Testis (tissue), 5 donors: ENCODE measurements around the gene ZKSCAN3. TPM values are rescaled to one million over a fixed set of nuclear protein-coding genes. Genes with fewer than 3 reads are reported as not detected.
"Not testable (repeated sequence)": the region's sequence is repeated elsewhere in the genome, so short reads cannot be mapped to it uniquely, and the experiment has no call there.

ENCODE experiments used
- DNase-seq: peaks from one replicate; pipeline ENCODE4 v3.0.0-alpha.2; 2019
- H3K27ac ChIP-seq, 2 donors: fragments of 200-600 bp; sonication (generic); one replicate each; pipeline ENCODE4 v1.5.1; 2019
- H3K27me3 ChIP-seq: fragments of 200-600 bp; sonication (generic); one replicate; pipeline ENCODE4 v1.5.1; 2019
- H3K36me3 ChIP-seq: fragments of 200-600 bp; sonication (generic); one replicate; pipeline ENCODE4 v1.5.1; 2017; ENCODE audit warnings: low read depth; ENCODE audit errors: missing control alignments
- H3K4me1 ChIP-seq: fragments of 200-600 bp; sonication (generic); one replicate; pipeline ENCODE4 v1.5.1; 2019
- H3K4me3 ChIP-seq, 2 donors: fragments of 200-600 bp; sonication (generic); one replicate each; pipeline ENCODE4 v1.5.1; 2017 to 2019
- H3K9me3 ChIP-seq: fragments of 200-600 bp; sonication (generic); one replicate; pipeline ENCODE4 v1.5.1; 2017
- CTCF ChIP-seq, 3 experiments: fragments of 450-650 bp in 2 of 3; fragments of 200-600 bp in 1 of 3; sonication (generic) in 1 of 3; IDR thresholded peaks; one replicate each; pipeline ENCODE4 v1.5.1; 2016 to 2019; ENCODE audit warnings: antibody characterized with exemption in 3 of 3, mild to moderate bottlenecking in 2 of 3, moderate library complexity in 1 of 3
- POLR2A ChIP-seq: fragments of 450-650 bp; IDR thresholded peaks from one replicate; pipeline ENCODE4 v1.6.1; 2017; ENCODE audit warnings: antibody characterized with exemption, mild to moderate bottlenecking, moderate library complexity
- WGBS, 2 donors: methylation state at CpG; one replicate each; pipeline ENCODE4 v1.1.5; 2018; 5-methylcytosine and 5-hydroxymethylcytosine counted together
- intact Hi-C: fragments of 100-400 bp; cut with DNase I; formaldehyde crosslinking; loops from one replicate; pipeline ENCODE4 v1.15.1; 2023; ENCODE audit warnings: low total_unique reads
- long read RNA-seq, 2 donors: transcript quantifications; one replicate each; lab custom pipeline, GENCODE V29; 2026
- polyA plus RNA-seq: library from polyadenylated mRNA; stranded (reverse); fragments of 350-450 nt; fragmentation: Illumina TruSeq; extraction: RNeasy Lipid Tissue Mini Kit (QIAGEN cat#74804); gene quantifications from one replicate; pipeline ENCODE4 v1.2.3, GENCODE V29; 2014; ENCODE audit warnings: low read depth, low replicate concordance; ENCODE audit not compliant: insufficient read depth
- total RNA-seq, 2 donors: library from RNA; depleted of rRNA; stranded (reverse); fragments of >200 nt; gene quantifications; one replicate each; pipeline ENCODE4 v1.2.3, GENCODE V29; 2016

Gene ZKSCAN3
- 1 to 10 TPM; 8.1 to 8.3 TPM for total RNA-seq
- 5.4 TPM for polyA plus RNA-seq
- long read RNA-seq, donor 1 = 0 reads
- long read RNA-seq, donor 2 = 0 reads

GRCh38 chr6:28349892-28350737 lies at the start of gene ZKSCAN3:
Gene ZKSCAN3, plus strand, starts transcription at chr6:28349947. Its CDS starts 9,640 bp downstream, at chr6:28359587.
- Histone ChIP-seq H3K9me3 (no peaks in the 10 kb centered on the region), H3K27me3 (no peaks in the 10 kb centered on the region), H3K4me3 (peak within 1 kb of the TSS; percentile 65 to 78), H3K27ac (peak within 1 kb of the TSS; percentile 3 to 56), H3K36me3 (no peaks in the 10 kb centered on the region), H3K4me1 (peaks cover 15% of the 10 kb centered on the region)
- peak; percentile 94 for DNase-seq
- 1 to 4% methylated on average over 12 to 30 of the region's 30 CpGs for WGBS, 2 donors
- TF ChIP-seq POLR2A (no peak), CTCF (IDR thresholded peaks at IDR 0.05) (no peak)
- intact Hi-C loops = no loop called here

GRCh38 chr6:28303570-28303969 lies 46.2 kb upstream of the ZKSCAN3 start:
- TF ChIP-seq CTCF (IDR thresholded peaks at IDR 0.05) = no peak
- H3K9me3 ChIP-seq = no peaks in the 10 kb centered on the region
- H3K27ac ChIP-seq = no peak overlapping the region
- intact Hi-C loops = no loop called here
- no peak overlapping the region for H3K4me3 ChIP-seq
- no peaks in the 10 kb centered on the region for H3K36me3 ChIP-seq
- H3K4me1 ChIP-seq = no peaks in the 10 kb centered on the region
- WGBS, 2 donors = 85 to 91% methylated on average over 3 of the region's 3 CpGs
- no peak for DNase-seq
- H3K27me3 ChIP-seq = no peaks in the 10 kb centered on the region

- DNase-seq, H3K27ac ChIP-seq, H3K4me1 ChIP-seq, H3K36me3 ChIP-seq, H3K4me3 ChIP-seq, intact Hi-C loops, H3K9me3 ChIP-seq, H3K27me3 ChIP-seq: not testable (repeated sequence)
Observed at GRCh38 chr6:28306363-28306762, 43.4 kb upstream of the ZKSCAN3 start.

- Histone ChIP-seq H3K27ac (no peak overlapping the region), H3K4me3 (no peak overlapping the region), H3K9me3 (no peaks in the 10 kb centered on the region), H3K27me3 (no peaks in the 10 kb centered on the region), H3K4me1 (no peaks in the 10 kb centered on the region), H3K36me3 (no peaks in the 10 kb centered on the region)
- TF ChIP-seq CTCF (IDR thresholded peaks at IDR 0.05) = no peak
- TF ChIP-seq POLR2A = no peak
- intact Hi-C loops = no loop called here
- 81 to 87% methylated on average over 9 of the region's 9 CpGs for WGBS, 2 donors
- no peak for DNase-seq
Observed at GRCh38 chr6:28311139-28311823, 38.5 kb upstream of the ZKSCAN3 start.

- H3K4me1 ChIP-seq = no peaks in the 10 kb centered on the region
- no peak overlapping the region for H3K4me3 ChIP-seq
- peak; percentile 21 for DNase-seq
- no peaks in the 10 kb centered on the region for H3K36me3 ChIP-seq
- no peaks in the 10 kb centered on the region for H3K27me3 ChIP-seq
- 69 to 73% methylated on average over 18 to 23 of the region's 23 CpGs for WGBS, 2 donors
- no peak overlapping the region for H3K27ac ChIP-seq
- intact Hi-C loops = no loop called here
- TF ChIP-seq CTCF (IDR thresholded peaks at IDR 0.05) (no peak), POLR2A (no peak)
- H3K9me3 ChIP-seq = no peaks in the 10 kb centered on the region
Observed at GRCh38 chr6:28312939-28313338, 36.8 kb upstream of the ZKSCAN3 start.
